ENCODE measurements around the gene CLOCK.
A peak's percentile ranks its signal among the peaks of the same experiment; 100 is the strongest.
"Not testable (repeated sequence)": the region's sequence is repeated elsewhere in the genome, so short reads cannot be mapped to it uniquely, and the experiment has no call there.

CLOCK gene, protein sequence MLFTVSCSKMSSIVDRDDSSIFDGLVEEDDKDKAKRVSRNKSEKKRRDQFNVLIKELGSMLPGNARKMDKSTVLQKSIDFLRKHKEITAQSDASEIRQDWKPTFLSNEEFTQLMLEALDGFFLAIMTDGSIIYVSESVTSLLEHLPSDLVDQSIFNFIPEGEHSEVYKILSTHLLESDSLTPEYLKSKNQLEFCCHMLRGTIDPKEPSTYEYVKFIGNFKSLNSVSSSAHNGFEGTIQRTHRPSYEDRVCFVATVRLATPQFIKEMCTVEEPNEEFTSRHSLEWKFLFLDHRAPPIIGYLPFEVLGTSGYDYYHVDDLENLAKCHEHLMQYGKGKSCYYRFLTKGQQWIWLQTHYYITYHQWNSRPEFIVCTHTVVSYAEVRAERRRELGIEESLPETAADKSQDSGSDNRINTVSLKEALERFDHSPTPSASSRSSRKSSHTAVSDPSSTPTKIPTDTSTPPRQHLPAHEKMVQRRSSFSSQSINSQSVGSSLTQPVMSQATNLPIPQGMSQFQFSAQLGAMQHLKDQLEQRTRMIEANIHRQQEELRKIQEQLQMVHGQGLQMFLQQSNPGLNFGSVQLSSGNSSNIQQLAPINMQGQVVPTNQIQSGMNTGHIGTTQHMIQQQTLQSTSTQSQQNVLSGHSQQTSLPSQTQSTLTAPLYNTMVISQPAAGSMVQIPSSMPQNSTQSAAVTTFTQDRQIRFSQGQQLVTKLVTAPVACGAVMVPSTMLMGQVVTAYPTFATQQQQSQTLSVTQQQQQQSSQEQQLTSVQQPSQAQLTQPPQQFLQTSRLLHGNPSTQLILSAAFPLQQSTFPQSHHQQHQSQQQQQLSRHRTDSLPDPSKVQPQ

DNA sequence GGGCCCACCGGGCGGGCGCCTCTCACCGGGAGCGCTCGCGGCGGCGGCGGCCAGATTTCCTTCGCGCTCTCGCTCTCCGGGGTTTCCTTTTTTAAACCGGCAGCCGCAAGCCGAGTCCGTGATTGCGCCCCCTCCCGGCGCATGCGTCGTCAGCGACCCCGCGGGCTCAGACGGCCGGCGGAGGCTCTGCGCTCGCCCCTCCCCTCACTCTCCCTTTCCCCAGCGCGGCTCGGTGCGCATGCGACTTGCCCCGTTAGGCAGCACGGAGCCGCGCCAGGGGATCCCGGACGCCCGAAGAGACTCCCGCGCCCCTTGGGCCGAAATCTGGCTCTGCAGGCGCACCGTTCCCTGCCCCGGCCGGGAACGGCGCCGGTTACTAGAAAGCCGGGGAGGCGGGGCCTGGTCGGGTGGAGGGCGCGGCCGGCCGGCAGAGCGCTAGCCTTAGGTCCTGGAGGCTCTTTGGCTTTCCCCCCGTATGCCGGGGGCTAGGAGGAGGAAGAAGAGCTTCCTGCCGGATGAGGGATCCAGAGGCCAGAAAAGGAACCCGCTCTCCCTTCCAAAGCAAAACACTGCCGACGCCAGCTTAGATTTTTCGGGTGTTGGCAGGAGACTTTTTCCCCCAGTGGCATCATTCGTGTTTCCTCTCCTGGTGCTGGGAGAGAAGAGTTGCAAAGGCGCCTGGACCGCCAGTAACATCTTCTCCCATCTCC is at the start of gene CLOCK:
TSS of gene CLOCK (minus strand) at position 154 of the 710 bp plus-strand sequence. CDS start 64,124 bp downstream, outside the sequence.
- DNase-seq (ENCODE audit: low spot score), result peak; percentile 90

- DNase-seq (ENCODE audit: low spot score), result no peak
Measured at GRCh38 chr4:55592014-55592413, 45.3 kb upstream of the CLOCK start, which contains the start of gene PDCL2. TSS of gene PDCL2 (minus strand) at chr4:55592245. CDS start at chr4:55592109, 136 bp downstream.

- DNase-seq (ENCODE audit: low spot score), result no peak
Measured at GRCh38 chr4:55588160-55588559, 41.5 kb upstream of the CLOCK start.

GRCh38 chr4:55582773-55583172 is 36.1 kb upstream of the CLOCK start:
- not testable (repeated sequence) for DNase-seq (ENCODE audit: low spot score)

- no peak for DNase-seq (ENCODE audit: low spot score)
Measured at GRCh38 chr4:55578341-55579010, 31.8 kb upstream of the CLOCK start.

DNA sequence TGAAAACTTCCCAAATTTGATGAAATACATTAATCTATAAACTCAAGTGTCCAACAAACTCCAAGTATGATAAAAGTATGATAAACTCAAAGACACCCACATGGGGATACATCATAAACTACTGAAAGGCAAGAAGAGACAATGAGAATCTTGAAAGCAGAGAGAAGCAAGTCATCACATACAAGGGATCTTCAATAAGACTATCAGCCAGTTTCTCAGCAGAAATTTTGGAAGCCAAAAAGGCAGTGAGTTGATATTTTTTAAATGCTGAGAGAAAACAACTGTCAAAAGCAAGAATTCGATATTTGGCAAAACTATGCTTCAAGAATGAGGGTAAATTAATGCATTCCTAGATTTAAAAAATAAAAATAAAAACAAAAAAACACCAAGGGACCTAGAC is 28.8 kb upstream of the CLOCK start:
- DNase-seq (ENCODE audit: low spot score), result no peak

DNA sequence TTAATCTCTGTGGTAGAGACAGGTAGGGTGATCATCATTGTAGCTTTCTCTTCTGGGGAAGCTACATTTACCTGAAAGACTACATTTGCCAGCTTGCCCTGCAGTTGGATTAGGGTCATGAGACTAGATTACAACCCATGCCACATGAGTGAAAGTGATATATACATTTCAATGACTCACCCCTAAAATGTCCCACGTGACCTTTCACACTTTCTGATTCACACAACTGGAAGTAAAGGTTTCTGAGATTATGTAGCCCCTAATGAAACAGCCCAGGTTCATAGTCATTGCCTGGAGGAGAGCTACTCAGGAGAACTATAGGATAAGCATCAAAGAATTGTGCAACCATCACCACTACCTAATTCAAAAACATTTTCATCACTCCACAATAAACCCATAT is 27.5 kb upstream of the CLOCK start:
- DNase-seq (ENCODE audit: low spot score), result no peak

DNA sequence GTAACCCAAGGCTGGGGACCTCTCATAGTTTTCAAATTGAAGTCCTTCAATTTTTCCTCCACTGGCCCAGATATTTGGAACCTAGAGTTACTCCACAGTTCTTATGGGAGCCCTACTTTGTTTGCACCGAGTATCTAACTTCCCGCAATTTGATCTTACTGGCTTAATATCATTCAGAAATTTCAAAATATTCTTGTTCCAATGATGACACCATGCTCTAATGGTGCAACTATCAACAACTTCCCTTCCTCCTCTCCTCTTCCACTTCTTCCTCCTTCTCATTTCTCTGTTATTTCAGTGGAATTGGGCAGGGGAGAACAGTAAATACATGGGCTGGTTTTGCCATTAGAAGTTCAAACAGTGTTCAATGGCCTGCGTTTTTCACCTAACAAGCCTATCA is 25.1 kb upstream of the CLOCK start:
- no peak for DNase-seq (ENCODE audit: low spot score)

- DNase-seq (ENCODE audit: low spot score), result no peak
Measured at GRCh38 chr4:55568905-55569504, 22.3 kb upstream of the CLOCK start.

GRCh38 chr4:55561889-55562288 is 15.2 kb upstream of the CLOCK start:
- DNase-seq (ENCODE audit: low spot score), result peak; percentile 33

DNA sequence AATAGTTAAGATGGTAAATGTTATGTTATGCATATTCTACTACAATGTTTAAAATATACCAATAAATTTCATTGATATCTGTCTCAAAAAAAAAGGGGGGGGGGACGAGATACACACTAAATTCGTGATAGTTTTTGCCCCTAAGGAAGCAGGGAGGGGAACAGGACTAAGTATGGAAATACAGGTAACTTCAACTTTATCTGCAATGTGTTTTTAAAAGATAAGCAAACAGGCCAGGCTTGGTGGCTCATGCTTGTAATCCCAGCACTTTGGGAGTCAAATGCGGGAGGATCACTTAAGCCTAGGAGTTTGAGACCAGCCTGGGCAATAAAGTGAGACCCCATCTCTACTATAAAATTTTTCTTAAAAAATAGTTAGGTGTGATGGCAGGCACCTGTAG is 13.4 kb upstream of the CLOCK start:
- no peak for DNase-seq (ENCODE audit: low spot score)

- DNase-seq (ENCODE audit: low spot score), result peak; percentile 26
Measured at GRCh38 chr4:55554453-55555030, 7.8 kb upstream of the CLOCK start.

DNA sequence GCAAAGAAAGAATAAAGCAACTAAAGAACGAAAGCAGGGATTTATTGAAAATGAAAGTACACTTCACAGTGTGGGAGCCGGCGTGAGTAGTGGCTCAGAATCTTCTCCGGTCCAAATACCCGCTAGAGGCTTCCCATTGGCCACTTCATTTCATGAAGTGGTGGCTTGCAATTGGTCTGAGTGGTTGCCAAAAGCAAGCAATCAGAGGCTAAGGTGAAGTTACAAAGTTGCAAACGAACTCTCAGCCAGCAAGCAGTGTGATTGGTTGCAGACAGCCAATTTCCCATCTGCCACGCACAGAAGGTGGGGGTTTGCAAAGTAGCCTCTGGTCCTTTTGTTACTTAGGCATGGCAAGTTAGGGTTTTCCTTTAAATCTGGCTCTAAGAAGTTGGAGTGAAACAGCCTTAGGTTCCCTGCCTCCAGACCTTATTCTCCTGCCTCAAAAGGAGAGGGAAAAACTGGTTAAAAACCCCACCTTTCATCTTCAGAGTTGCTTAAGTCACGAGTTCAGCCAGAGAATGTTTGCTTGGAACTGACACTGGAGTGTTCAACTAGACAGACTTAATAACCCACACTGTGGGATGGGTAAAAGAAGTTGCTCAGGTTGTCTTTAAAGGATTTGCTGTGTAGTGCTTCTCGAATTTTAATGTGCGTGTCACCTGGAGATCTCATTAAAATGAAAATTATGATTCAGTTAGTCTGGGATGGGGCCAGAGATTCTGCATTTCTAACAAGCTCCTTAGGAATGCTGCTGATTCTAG is 6.9 kb upstream of the CLOCK start:
- peak; percentile 18 for DNase-seq (ENCODE audit: low spot score)

DNA sequence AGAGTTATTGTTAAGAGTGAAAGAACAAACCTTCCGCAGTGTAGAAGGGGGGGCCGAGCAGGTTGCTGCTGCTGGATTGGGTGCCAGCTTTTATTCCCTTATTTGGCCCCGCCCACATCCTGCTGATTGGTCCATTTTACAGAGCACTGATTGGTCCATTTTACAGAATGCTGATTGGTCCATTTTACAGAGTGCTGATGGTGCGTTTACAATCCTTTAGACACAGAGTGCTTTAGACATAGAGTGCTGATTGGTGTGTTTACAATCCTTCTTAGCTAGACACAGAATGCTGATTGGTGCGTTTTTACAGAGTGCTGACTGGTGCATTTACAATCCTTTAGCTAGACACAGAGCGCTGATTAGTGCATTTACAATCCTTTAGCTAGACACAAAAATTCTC is 5.3 kb upstream of the CLOCK start:
- not testable (repeated sequence) for DNase-seq (ENCODE audit: low spot score)

GRCh38 chr4:55549888-55550287 is 3.2 kb upstream of the CLOCK start:
- no peak for DNase-seq (ENCODE audit: low spot score)

DNA sequence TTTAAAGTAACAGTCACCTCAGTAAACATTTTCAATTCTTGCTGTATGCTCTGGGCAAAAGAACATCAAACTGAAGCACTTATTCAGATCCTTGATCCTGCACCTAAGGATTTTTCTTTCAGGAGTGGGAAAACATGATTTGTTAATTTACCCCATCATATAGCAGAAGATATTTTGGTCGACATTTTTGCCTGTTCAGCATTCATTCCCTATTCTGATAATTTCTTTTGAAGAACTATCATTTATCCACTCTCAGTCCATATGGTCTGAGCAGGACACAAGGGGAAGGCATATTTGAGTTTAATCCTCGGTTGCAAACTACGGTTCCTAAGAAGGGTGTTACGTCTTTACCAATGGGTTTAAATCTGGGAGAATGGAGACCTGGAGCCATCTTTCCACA is 1.2 kb upstream of the CLOCK start:
- no peak for DNase-seq (ENCODE audit: low spot score)

- peak; percentile 69 for DNase-seq (ENCODE audit: low spot score)
Measured at GRCh38 chr4:55547466-55547770, 709 bp upstream of the CLOCK start.

- DNase-seq (ENCODE audit: low spot score), result no peak
Measured at GRCh38 chr4:55546506-55546755, 278 bp downstream of the CLOCK start.

- peak; percentile 78 for DNase-seq (ENCODE audit: low spot score)
Measured at GRCh38 chr4:55545641-55546505, 836 bp downstream of the CLOCK start.

- DNase-seq (ENCODE audit: low spot score), result no peak
Measured at GRCh38 chr4:55545151-55545550, 1.6 kb downstream of the CLOCK start.

All from Ammon's horn (tissue), 1 donor.